HK-2 (cell line): ENCODE results near the gene IRGC.
A peak's percentile ranks its signal among the peaks of the same experiment; 100 is the strongest.
"Not testable (repeated sequence)": the region's sequence is repeated elsewhere in the genome, so short reads cannot be mapped to it uniquely, and the experiment has no call there.

Experiments used
- DNase-seq: peaks from one replicate; pipeline ENCODE4 v3.0.0-alpha.2; 2018; ENCODE audit not compliant: unreplicated experiment

The IRGC gene

GRCh38 chr19:43715776-43716175, at the start of gene IRGC:
TSS of gene IRGC (plus strand) at chr19:43716076. CDS start at chr19:43718559, 2,483 bp downstream.
- no peak for DNase-seq

DNA sequence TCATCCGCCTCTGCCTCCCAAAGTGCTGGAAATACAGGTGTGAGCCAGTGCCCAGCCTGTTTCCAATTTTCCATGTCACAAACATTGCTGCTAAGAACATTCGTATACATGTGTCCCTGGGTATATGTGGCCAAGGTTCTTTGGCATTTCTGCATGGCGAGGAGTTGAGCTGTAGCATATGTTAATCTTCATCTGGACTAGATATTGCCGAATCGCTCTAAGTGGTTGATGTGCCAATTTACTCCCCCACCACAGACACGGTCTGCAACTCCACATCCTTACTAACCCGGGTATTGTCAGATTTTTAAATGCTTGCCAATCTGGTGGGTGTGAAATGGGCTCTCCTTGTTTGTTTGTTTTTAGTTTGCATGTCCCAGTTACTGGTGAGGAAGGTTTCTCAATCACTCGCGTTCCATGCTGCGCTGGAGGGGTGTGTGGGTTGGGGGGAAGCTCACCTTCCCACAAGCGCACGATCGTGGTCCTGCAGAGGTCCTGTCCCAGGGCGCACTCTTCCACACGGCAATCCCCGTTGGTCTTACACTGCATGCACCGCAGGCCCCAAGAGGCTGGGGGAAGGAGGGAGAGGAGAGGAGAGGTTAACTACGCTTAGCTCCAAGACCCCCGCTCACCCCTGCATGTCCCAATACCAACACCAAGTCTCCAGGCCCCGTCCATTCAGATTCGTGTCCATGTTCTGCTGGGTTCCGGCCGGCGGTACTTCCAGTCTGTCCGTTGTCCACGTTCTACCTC, 48.6 kb upstream of the IRGC start:
- DNase-seq = no peak

DNA sequence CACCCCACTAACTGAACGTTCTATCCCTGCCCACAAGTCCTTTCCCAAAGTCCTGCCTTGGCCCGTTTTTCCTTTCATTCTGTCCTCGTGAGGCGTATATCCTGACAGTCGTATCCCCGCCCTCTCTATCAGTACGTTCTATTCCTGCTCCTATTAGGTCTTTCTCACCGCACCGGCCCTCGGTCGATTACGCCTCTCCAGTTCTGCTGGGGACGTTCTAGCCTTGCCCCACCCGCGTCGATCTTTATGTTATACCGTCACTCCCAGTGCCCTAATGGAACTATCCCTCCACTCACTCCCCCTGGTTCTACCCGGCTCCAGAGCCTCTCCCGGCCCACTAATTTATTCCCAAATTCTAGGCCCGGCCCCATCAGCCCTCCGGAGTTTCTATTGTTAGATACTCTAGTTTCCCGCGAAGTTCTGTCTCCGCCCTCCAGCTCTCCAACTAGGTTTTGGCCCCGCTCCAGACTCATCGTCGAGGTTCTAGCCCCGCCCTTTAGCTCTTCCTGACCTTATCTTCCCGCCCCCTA, 47.9 kb upstream of the IRGC start:
- DNase-seq = no peak

DNA sequence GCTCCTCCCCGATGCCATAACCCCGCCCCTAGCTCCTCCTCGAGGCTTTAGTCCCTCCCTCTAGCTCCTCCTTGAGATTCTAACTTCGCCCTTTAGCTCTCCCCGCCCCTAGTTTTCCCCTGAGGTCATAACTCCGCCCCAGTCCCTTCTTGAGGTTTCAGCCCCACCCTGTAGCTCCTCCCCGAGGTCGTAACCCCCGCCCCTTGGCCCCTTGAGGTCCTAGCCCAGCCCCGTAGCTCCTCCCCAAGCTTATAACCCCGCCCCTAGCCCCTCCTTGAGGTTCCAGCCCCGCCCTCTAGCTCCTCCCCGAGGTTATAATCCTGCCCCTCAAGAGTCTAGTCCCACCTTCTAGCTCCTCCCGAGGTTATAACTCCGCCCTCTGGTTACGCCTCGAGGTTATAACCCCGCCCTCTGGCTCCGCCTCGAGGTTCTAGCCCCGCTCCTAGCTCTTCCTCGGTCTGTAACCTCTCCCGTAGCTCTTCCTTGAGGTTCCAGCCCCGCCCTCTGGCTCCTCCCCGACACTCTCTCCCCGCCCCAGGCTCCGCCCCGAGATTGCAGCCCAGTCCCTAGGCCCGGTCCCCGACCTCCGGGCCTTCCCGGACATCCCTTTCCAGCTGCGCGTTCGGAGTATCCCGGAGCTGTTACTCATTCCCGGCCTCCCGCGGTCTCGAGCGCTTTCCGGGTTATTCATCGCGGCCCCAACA, 47.3 kb upstream of the IRGC start:
- DNase-seq = peak; percentile 99

- no peak for DNase-seq
Measured at GRCh38 chr19:43672061-43672679, 43.7 kb upstream of the IRGC start.

DNA sequence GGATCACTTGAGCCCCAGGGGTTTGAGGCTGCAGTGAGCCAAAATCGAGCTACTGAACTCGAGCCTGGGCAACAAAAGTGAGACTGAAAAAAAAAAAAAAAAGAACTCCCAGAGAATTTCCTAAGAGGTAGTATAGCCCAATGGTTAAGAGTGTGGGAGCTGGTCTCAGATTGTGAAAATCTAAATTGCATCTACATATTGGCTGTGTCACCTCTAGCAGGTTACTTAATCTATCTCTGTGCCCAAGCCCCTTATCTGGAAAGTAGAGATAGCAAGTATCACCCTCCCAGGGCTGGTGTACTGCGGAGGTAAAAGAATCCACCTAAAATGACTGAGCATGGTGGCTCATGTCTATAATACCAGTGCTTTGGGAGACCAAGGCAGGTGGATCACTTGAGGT, 42.2 kb upstream of the IRGC start:
- no peak for DNase-seq

DNA sequence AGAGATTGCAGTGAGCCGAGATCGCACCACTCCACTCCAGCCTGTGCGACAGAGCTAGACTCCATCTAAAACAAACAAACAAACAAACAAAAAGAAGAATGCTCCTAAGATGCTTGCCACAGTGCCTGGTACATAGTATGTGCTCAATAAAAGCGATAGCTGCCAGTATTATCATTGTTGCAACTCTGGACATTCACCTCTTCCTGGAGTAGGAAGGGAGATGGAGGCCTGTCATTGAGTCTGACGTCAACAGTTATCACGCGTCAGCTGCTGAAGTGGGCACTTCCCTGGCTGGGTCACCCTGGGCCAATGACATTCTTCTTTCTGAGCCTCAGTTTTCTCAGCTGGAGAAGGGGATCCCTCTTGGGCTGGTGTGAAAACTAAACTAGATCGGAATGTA, 41.7 kb upstream of the IRGC start:
- DNase-seq = no peak

GRCh38 chr19:43674596-43674995, 41.3 kb upstream of the IRGC start:
- DNase-seq = no peak

GRCh38 chr19:43675269-43675879, 40.5 kb upstream of the IRGC start:
- peak; percentile 72 for DNase-seq

- no peak for DNase-seq
Measured at GRCh38 chr19:43675906-43676305, 40.0 kb upstream of the IRGC start.

- DNase-seq = no peak
Measured at GRCh38 chr19:43678512-43679261, 37.2 kb upstream of the IRGC start.

DNA sequence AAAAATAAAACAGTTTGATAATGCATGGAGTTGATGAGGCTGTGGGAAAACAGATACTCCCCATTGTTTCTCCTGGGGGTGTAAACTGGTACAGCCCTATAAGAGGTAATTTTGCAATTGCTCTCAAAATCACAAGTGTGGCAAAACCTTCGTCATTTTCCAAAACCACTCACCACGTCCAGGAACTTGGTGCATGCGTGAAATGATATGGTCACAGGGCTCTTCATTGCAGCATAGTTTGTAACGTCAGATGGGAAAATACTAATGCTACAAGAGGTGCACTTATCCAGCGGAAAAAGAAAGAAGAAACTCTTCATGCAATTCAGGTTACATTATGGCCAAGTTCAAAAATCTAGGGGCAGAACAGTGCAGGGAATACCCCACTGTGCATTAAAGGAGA, 34.1 kb upstream of the IRGC start:
- no peak for DNase-seq

GRCh38 chr19:43682269-43682668, 33.6 kb upstream of the IRGC start:
- DNase-seq = not testable (repeated sequence)

DNA sequence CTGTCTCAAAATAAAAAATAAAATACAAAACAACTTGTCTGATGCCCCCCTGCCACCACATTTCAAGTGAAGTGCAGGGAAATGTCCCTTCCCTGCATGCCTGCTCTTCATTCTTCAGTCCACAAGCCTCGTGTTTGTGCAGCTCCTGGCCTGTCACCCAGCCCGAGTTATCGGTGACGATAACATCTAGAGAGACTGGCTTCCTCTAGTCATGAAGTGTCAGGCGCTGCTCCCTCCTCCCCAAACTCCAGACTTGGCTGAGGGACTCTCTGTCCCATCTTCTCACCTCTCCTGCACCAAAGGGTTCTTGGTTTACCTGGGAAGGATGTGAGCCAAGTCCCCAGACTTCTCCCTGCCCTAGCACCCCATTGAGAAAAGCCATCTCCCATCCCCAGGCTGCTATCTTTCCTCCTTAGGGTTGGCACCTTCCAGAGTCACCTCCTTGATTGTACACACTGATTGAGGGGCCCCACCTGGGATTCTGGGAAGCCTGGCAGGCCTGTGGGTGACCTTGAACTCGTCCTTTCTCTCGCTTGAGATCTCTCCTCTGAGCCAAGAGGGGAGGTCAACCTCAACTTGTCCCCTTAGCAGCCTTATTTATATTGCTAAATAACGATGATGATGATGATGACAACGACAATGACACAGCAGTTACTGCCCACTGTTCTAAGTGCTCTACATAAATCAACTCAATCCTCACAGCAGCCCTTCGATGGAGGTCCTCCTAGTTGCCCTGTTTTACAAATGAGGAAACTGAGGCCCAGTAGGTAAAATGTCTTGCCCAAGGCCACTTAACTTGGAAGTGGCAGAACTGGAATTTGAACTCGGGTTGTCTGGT, 32.8 kb upstream of the IRGC start:
- DNase-seq = no peak

DNA sequence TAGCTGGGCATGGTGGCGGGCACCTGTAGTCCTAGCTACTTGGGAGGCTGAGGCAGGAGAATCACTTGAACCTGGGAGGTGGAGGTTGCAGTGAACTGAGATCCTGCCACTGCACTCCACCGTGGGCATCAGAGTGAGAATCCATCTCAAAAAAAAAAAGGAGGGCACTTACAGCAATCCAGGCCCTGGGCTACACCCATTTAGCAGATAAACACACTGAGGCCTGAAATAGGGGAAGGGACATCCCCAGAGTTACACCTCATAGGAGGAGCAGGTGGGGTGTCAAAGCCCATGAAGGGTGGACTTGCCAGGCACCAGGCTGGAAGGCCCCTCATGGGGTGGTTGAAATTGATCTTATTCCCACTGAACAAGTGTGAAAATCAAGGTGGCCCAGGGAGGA, 32.0 kb upstream of the IRGC start:
- no peak for DNase-seq

- no peak for DNase-seq
Measured at GRCh38 chr19:43684326-43684725, 31.6 kb upstream of the IRGC start.

- no peak for DNase-seq
Measured at GRCh38 chr19:43687660-43687997, 28.2 kb upstream of the IRGC start.

GRCh38 chr19:43688059-43688701, 27.7 kb upstream of the IRGC start:
- DNase-seq = no peak

GRCh38 chr19:43690444-43690843, 25.4 kb upstream of the IRGC start:
- no peak for DNase-seq

GRCh38 chr19:43690890-43691289, 25.0 kb upstream of the IRGC start:
- DNase-seq = no peak
